Measurements from ENCODE around the gene MPIG6B. TPM values are rescaled to one million over a fixed set of nuclear protein-coding genes. Genes with fewer than 3 reads are reported as not detected.

The MPIG6B gene
- total RNA-seq, 3 donors from 2014 or later (not counting 1 experiment from before 2014, with no cell fraction given), result 9.4 to 19.0 (median 12.8) TPM

GRCh38 chr6:31701666-31702404, 21.3 kb upstream of the MPIG6B start:
- H3K9me3 Mint-ChIP-seq, result no peaks in the 10 kb centered on the region
- intact Hi-C loops (cut with micrococcal nuclease), result loop anchor here (2.0 to 5.0 kb wide), 2 partner anchors 37 to 50 kb away; partner anchors contain the start of genes BAG6 and GPANK1
- Histone ChIP-seq H3K27ac (ENCODE audit: low read length) (peak overlapping the region; percentile 98), H3K36me3 (ENCODE audit: control insufficient read depth, insufficient read depth, low read length) (peaks cover 24% of the 10 kb centered on the region), H3K9me3 (ENCODE audit: control insufficient read depth, insufficient read depth, low read length) (no peaks in the 10 kb centered on the region), H3K27me3 (ENCODE audit: control insufficient read depth, insufficient read depth, low read length) (no peaks in the 10 kb centered on the region), H3K4me1 (ENCODE audit: control insufficient read depth, insufficient read depth, low read length) (peaks cover 28% of the 10 kb centered on the region), H3K4me3 (ENCODE audit: low read length) (peak overlapping the region; percentile 80)
- H3K36me3 Mint-ChIP-seq, result no peaks in the 10 kb centered on the region
- peak overlapping the region; percentile 96 to 98 for H3K27ac Mint-ChIP-seq
- no peak for ATAC-seq
- no peak for DNase-seq
- 47% methylated on average over 7 of the region's 7 CpGs for WGBS (ENCODE audit: insufficient coverage)
- H3K4me1 Mint-ChIP-seq, result peaks cover 24 to 37% of the 10 kb centered on the region in 2 donors
- TF ChIP-seq, protein P1, sequence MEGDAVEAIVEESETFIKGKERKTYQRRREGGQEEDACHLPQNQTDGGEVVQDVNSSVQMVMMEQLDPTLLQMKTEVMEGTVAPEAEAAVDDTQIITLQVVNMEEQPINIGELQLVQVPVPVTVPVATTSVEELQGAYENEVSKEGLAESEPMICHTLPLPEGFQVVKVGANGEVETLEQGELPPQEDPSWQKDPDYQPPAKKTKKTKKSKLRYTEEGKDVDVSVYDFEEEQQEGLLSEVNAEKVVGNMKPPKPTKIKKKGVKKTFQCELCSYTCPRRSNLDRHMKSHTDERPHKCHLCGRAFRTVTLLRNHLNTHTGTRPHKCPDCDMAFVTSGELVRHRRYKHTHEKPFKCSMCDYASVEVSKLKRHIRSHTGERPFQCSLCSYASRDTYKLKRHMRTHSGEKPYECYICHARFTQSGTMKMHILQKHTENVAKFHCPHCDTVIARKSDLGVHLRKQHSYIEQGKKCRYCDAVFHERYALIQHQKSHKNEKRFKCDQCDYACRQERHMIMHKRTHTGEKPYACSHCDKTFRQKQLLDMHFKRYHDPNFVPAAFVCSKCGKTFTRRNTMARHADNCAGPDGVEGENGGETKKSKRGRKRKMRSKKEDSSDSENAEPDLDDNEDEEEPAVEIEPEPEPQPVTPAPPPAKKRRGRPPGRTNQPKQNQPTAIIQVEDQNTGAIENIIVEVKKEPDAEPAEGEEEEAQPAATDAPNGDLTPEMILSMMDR (IDR thresholded peaks at IDR 0.05), result no peak
- H3K27me3 Mint-ChIP-seq (ENCODE audit: low read depth in 2 of 2), result no peaks in the 10 kb centered on the region
- H3K4me3 Mint-ChIP-seq, result peak overlapping the region; percentile 99

DNA sequence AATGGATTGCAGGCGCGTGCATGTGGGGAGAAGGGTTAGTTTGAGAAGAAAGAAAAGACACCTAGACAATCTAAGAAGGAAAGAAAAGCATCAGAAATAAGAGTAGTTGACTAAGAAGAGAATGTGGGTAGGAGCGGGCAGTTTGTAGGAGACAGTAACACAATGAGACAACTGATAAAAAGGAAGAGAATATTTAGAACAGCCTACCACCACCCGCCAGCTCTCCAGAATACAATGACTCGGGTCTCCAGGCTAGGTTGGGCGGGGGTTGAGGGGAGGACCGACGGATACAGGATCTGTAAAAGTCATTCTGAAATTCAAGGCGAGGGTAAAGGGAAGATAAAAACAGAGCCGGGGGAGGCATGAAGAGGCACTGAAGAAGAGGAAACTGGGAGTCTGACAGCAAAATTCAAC, 20.8 kb upstream of the MPIG6B start:
- peaks cover 24 to 32% of the 10 kb centered on the region in 2 donors for H3K4me1 Mint-ChIP-seq
- H3K27me3 Mint-ChIP-seq (ENCODE audit: low read depth in 2 of 2), result no peaks in the 10 kb centered on the region
- no peaks in the 10 kb centered on the region for H3K9me3 ChIP-seq (ENCODE audit: control insufficient read depth, insufficient read depth, low read length)
- DNase-seq (no peak), ATAC-seq (peak in 1 of 3 donors; percentile 1)
- H3K27ac ChIP-seq (ENCODE audit: low read length), result peak overlapping the region; percentile 98
- H3K36me3 ChIP-seq (ENCODE audit: control insufficient read depth, insufficient read depth, low read length), result peaks cover 21% of the 10 kb centered on the region
- no peaks in the 10 kb centered on the region for H3K27me3 ChIP-seq (ENCODE audit: control insufficient read depth, insufficient read depth, low read length)
- peaks cover 28% of the 10 kb centered on the region for H3K4me1 ChIP-seq (ENCODE audit: control insufficient read depth, insufficient read depth, low read length)
- 2% methylated on average over 9 of the region's 10 CpGs for WGBS (ENCODE audit: insufficient coverage)
- TF ChIP-seq, protein P1 (IDR thresholded peaks at IDR 0.05), result no peak
- no peaks in the 10 kb centered on the region for H3K9me3 Mint-ChIP-seq
- H3K4me3 ChIP-seq (ENCODE audit: low read length), result peak overlapping the region; percentile 80
- peak overlapping the region; percentile 96 to 98 for H3K27ac Mint-ChIP-seq
- H3K4me3 Mint-ChIP-seq, result peak overlapping the region; percentile 99
- intact Hi-C loops (cut with micrococcal nuclease), result loop anchor here (2.0 to 5.0 kb wide), 2 partner anchors 38 to 50 kb away; partner anchors contain the start of genes BAG6 and GPANK1
- H3K36me3 Mint-ChIP-seq, result no peaks in the 10 kb centered on the region

DNA sequence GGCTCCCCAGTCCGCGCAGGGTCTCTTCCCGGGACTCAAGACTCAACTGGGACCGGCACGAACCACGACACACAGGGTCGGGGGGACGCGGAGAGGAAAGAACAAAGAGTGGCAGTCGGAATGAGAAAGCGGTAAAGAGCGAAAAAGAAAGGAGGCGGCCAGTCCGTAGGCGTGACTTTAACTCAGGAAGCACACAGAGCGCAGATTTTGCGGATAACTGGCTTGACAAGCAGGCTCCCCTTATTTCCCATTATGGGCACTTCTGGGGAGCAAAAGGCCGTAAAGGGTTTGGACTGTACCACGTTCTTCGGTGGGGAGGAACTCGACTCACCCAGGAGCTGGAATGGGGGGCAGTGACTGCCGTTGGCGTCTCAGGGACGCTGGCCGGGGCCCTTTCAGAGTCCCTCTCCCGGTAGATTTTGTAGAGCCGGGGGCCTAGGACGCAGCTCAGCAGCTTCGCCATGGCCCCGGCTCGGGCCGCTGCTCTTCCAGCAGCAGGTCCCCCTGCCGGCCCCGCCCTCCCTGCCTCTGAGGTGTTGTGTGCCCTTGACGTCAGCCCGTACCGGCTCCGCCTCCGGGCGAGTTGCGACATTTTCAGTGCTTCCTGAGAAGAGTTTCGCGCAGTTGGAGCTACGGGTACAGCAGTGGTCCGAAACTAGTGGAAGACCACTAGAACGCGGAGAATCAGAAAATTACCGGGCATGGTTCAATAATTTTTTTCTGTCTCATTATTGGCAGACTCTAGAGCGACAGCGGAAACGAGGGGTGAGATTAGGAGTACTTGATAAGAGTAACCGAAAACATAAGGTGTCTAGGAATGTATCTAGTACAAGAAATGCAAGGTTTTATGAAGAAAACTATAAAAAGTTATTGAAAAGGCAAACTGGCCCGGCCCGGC, 20.1 kb upstream of the MPIG6B start, which contains the start of gene ABHD16A:
Gene ABHD16A (minus strand): TSS at position 506 of the 898 bp plus-strand sequence. CDS start 43 bp downstream, at position 463.
- intact Hi-C loops (cut with micrococcal nuclease), result loop anchor here (1.0 to 5.0 kb wide), 3 partner anchors 35 to 51 kb away; partner anchors contain the start of genes BAG6 and GPANK1
- Mint-ChIP-seq H3K4me1 (peaks cover 24 to 27% of the 10 kb centered on the region in 2 donors), H3K9me3 (no peaks in the 10 kb centered on the region), H3K27ac (peak within 1 kb of the TSS; percentile 96 to 98), H3K27me3 (ENCODE audit: low read depth in 2 of 2) (no peaks in the 10 kb centered on the region), H3K4me3 (peak within 1 kb of the TSS; percentile 99), H3K36me3 (no peaks in the 10 kb centered on the region)
- Histone ChIP-seq H3K27ac (ENCODE audit: low read length) (peak within 1 kb of the TSS; percentile 98), H3K4me1 (ENCODE audit: control insufficient read depth, insufficient read depth, low read length) (peaks cover 28% of the 10 kb centered on the region), H3K36me3 (ENCODE audit: control insufficient read depth, insufficient read depth, low read length) (peaks cover 17% of the 10 kb centered on the region), H3K4me3 (ENCODE audit: low read length) (peak within 1 kb of the TSS; percentile 80), H3K27me3 (ENCODE audit: control insufficient read depth, insufficient read depth, low read length) (no peaks in the 10 kb centered on the region), H3K9me3 (ENCODE audit: control insufficient read depth, insufficient read depth, low read length) (no peaks in the 10 kb centered on the region)
- ATAC-seq (peak; percentile 93 to 97 (median 95)), DNase-seq (peak; percentile 97 to 99)
- TF ChIP-seq, protein P1 (IDR thresholded peaks at IDR 0.05), result no peak
- 1% methylated on average over 54 of the region's 54 CpGs for WGBS (ENCODE audit: insufficient coverage)

All from natural killer cell (primary cell).